K562 (cell line): Measurements from ENCODE around the gene ST3GAL3. TPM values are rescaled to one million over a fixed set of nuclear protein-coding genes. Genes with fewer than 3 reads are reported as not detected.
A peak's percentile ranks its signal among the peaks of the same experiment; 100 is the strongest.

Experiments used
- BRCA1 ChIP-seq, 2 experiments: fragments of 450-650 bp in 1 of 2; sonication (generic) in 1 of 2; formaldehyde crosslinking in 1 of 2; IDR thresholded peaks; 2 replicates each; pipeline versions ENCODE4 v1.5.0 to v1.6.1; 2017 to 2020; ENCODE audit warnings: mild to moderate bottlenecking in 1 of 2, missing genetic modification reagents in 1 of 2
- HBP1 ChIP-seq: fragments of 450-650 bp; formaldehyde crosslinking; IDR thresholded peaks from 2 replicates; pipeline ENCODE4 v1.4.0; 2022; ENCODE audit warnings: missing genetic modification characterization
- ILF3 ChIP-seq: fragments of 450-650 bp; IDR thresholded peaks from 2 replicates; pipeline ENCODE4 v1.6.1; 2018; ENCODE audit warnings: antibody characterized with exemption, mild to moderate bottlenecking, moderate library complexity, borderline replicate concordance
- JUN ChIP-seq, 2 experiments: sonication (generic) in 1 of 2; formaldehyde crosslinking in 1 of 2; IDR thresholded peaks; 2 replicates each; pipeline versions ENCODE4 v1.6.1 to v1.8.0; 2012 to 2022; ENCODE audit warnings: borderline replicate concordance in 2 of 2, mild to moderate bottlenecking in 2 of 2, improper control_type of control experiment in 1 of 2, low read depth in 1 of 2, low read length in 1 of 2, missing genetic modification reagents in 1 of 2
- RBM34 ChIP-seq: fragments of 200-400 bp; formaldehyde crosslinking; IDR thresholded peaks from 2 replicates; pipeline ENCODE4 v1.6.1; 2018; ENCODE audit warnings: low read length, borderline replicate concordance; ENCODE audit not compliant: insufficient read depth
- SMC3 ChIP-seq: conservative IDR thresholded peaks from 2 replicates; pipeline ENCODE4 v1.6.1; 2011; ENCODE audit warnings: low read depth, low read length, improper control_type of control experiment; ENCODE audit not compliant: insufficient read depth
- TCFL5 ChIP-seq: fragments of 250-450 bp; sonication (Bioruptor Pico); conservative IDR thresholded peaks from 2 replicates; pipeline ENCODE4 v1.6.1; 2021; ENCODE audit warnings: mild to moderate bottlenecking, moderate library complexity, matching md5 sums
- XRCC5 ChIP-seq: fragments of 200-400 bp; formaldehyde crosslinking; IDR thresholded peaks from 2 replicates; pipeline ENCODE4 v1.6.1; 2017; ENCODE audit warnings: low read depth, mild to moderate bottlenecking, low read length
- ZNF408 ChIP-seq: fragments of 250-450 bp; sonication (Bioruptor Pico); IDR thresholded peaks from 2 replicates; pipeline ENCODE4 v1.4.0; 2020; ENCODE audit warnings: low read depth, mild to moderate bottlenecking, moderate library complexity
- ZNF785 ChIP-seq: fragments of 250-450 bp; sonication (Bioruptor Pico); IDR thresholded peaks from 2 replicates; pipeline ENCODE4 v1.4.0; 2020; ENCODE audit warnings: mild to moderate bottlenecking
- ZSCAN32 ChIP-seq: fragments of 450-650 bp; formaldehyde crosslinking; IDR thresholded peaks from 2 replicates; pipeline ENCODE4 v1.4.0; 2020; ENCODE audit warnings: mild to moderate bottlenecking, moderate library complexity
- polyA plus RNA-seq, 8 experiments: library from polyadenylated mRNA; depleted of rRNA in 4 of 8; stranded (reverse) in 5 of 8; unstranded in 3 of 8; fragments of >200 nt; fragmentation: Nextera tagmentation in 2 of 8; fragmentation: Illumina TruSeq in 1 of 8; extraction: Ambion mirVana in 2 of 8; extraction: Trizol in 1 of 8; gene quantifications; 2 replicates each; pipeline versions ENCODE4 v1.2.1 to v1.2.3, GENCODE V29; 2011 to 2014; ENCODE audit warnings: inconsistent platforms in 1 of 8, missing spikeins in 1 of 8
- total RNA-seq, 7 experiments: library from RNA; depleted of rRNA in 6 of 7; stranded (reverse); fragments of >200 nt in 6 of 7; fragmentation: Illumina TruSeq in 2 of 7; extraction: Trizol in 2 of 7; gene quantifications; 2 replicates each; pipeline versions ENCODE4 v1.2.1 to v1.2.3, GENCODE V29; 2011 to 2021; ENCODE audit warnings: low replicate concordance in 1 of 7
- TF ChIP-seq, protein P1 (sequence below), 2 experiments: fragments of 450-650 bp in 1 of 2; sonication (generic) in 1 of 2; formaldehyde crosslinking in 1 of 2; IDR thresholded peaks; 2 replicates each; pipeline versions ENCODE4 v1.7.1 to v1.9.0; 2016 to 2022; ENCODE audit warnings: inconsistent platforms in 1 of 2, mild to moderate bottlenecking in 1 of 2, missing genetic modification reagents in 1 of 2
- TF ChIP-seq, protein P2 (sequence below): fragments of 250-450 bp; sonication (Bioruptor Pico); IDR thresholded peaks from 2 replicates; pipeline ENCODE4 v1.4.0; 2020

ST3GAL3 gene
- total and polyA plus RNA-seq, 9 of the 15 experiments (the other 6 are each of a cell fraction or from before 2014, with no cell fraction given): 1.2 to 18.9 (median 11.0) TPM

GRCh38 chr1:43707190-43708001 lies at the start of gene ST3GAL3 (continued):
- TF ChIP-seq, protein P1, sequence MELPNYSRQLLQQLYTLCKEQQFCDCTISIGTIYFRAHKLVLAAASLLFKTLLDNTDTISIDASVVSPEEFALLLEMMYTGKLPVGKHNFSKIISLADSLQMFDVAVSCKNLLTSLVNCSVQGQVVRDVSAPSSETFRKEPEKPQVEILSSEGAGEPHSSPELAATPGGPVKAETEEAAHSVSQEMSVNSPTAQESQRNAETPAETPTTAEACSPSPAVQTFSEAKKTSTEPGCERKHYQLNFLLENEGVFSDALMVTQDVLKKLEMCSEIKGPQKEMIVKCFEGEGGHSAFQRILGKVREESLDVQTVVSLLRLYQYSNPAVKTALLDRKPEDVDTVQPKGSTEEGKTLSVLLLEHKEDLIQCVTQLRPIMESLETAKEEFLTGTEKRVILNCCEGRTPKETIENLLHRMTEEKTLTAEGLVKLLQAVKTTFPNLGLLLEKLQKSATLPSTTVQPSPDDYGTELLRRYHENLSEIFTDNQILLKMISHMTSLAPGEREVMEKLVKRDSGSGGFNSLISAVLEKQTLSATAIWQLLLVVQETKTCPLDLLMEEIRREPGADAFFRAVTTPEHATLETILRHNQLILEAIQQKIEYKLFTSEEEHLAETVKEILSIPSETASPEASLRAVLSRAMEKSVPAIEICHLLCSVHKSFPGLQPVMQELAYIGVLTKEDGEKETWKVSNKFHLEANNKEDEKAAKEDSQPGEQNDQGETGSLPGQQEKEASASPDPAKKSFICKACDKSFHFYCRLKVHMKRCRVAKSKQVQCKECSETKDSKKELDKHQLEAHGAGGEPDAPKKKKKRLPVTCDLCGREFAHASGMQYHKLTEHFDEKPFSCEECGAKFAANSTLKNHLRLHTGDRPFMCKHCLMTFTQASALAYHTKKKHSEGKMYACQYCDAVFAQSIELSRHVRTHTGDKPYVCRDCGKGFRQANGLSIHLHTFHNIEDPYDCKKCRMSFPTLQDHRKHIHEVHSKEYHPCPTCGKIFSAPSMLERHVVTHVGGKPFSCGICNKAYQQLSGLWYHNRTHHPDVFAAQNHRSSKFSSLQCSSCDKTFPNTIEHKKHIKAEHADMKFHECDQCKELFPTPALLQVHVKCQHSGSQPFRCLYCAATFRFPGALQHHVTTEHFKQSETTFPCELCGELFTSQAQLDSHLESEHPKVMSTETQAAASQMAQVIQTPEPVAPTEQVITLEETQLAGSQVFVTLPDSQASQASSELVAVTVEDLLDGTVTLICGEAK (IDR thresholded peaks at IDR 0.05): peak; percentile 49; the same call in 1 of the 2 replicates
- TF ChIP-seq, protein P1 (CRISPR knock-in tag; IDR thresholded peaks at IDR 0.05): no peak
- TF ChIP-seq, protein P2, sequence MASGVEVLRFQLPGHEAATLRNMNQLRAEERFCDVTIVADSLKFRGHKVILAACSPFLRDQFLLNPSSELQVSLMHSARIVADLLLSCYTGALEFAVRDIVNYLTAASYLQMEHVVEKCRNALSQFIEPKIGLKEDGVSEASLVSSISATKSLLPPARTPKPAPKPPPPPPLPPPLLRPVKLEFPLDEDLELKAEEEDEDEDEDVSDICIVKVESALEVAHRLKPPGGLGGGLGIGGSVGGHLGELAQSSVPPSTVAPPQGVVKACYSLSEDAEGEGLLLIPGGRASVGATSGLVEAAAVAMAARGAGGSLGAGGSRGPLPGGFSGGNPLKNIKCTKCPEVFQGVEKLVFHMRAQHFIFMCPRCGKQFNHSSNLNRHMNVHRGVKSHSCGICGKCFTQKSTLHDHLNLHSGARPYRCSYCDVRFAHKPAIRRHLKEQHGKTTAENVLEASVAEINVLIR (CRISPR knock-in tag): peak; percentile 32; the same call in 1 of the 2 replicates
- TF ChIP-seq ZNF785 (CRISPR knock-in tag) (no peak), ILF3 (peak; percentile 70; the same call in 1 of the 2 replicates), ZNF408 (CRISPR knock-in tag) (no peak), TCFL5 (CRISPR knock-in tag) (no peak), HBP1 (CRISPR knock-in tag) (no peak), BRCA1 (IDR thresholded peaks at IDR 0.05) (no peak), BRCA1 (CRISPR knock-in tag; IDR thresholded peaks at IDR 0.05) (no peak; the same call in 1 of the 2 replicates), RBM34 (no peak), SMC3 (peak; percentile 19; the same call in 1 of the 2 replicates), JUN (IDR thresholded peaks at IDR 0.05; ENCODE audit: borderline replicate concordance, low read depth, low read length) (no peak), JUN (CRISPR knock-in tag; IDR thresholded peaks at IDR 0.05; ENCODE audit: borderline replicate concordance) (peak; percentile 27), ZSCAN32 (CRISPR knock-in tag) (peak; percentile 68; the same call in 1 of the 2 replicates), XRCC5 (no peak)
